ENCODE results near the gene MT1B. TPM values are rescaled to one million over a fixed set of nuclear protein-coding genes. Genes with fewer than 3 reads are reported as not detected.
"Not testable (repeated sequence)": the region's sequence is repeated elsewhere in the genome, so short reads cannot be mapped to it uniquely, and the experiment has no call there.

The MT1B gene
- total and polyA plus RNA-seq, 4 donors, result not detected

- H3K27ac ChIP-seq (ENCODE audit: low read depth in 1 of 2, low read length in 2 of 2); ATAC-seq (ENCODE audit: low FRiP score); H3K4me3 ChIP-seq (ENCODE audit: low read length in 2 of 2); H3K27me3 ChIP-seq (ENCODE audit: control insufficient read depth in 1 of 2, insufficient read depth in 2 of 2, low read length in 1 of 2); H3K9me3 ChIP-seq (ENCODE audit: control insufficient read depth, low read length); H3K36me3 ChIP-seq (ENCODE audit: control insufficient read depth in 1 of 2, insufficient read depth in 2 of 2, low read length in 1 of 2); intact Hi-C loops (cut with DNase I); DNase-seq; H3K4me1 ChIP-seq (ENCODE audit: control insufficient read depth in 1 of 2, insufficient read depth in 2 of 2, low read length in 2 of 2): not testable (repeated sequence)
- WGBS, 2 donors, result 81 to 82% methylated on average over 8 of the region's 8 CpGs
Observed at GRCh38 chr16:56665286-56666261, 13.9 kb downstream of the MT1B start.

- Histone ChIP-seq H3K27ac (ENCODE audit: low read depth in 1 of 2, low read length in 2 of 2) (no peak within 1 kb of the TSS), H3K4me1 (ENCODE audit: control insufficient read depth in 1 of 2, insufficient read depth in 2 of 2, low read length in 2 of 2) (no peaks in the 10 kb centered on the region), H3K36me3 (ENCODE audit: control insufficient read depth in 1 of 2, insufficient read depth in 2 of 2, low read length in 1 of 2) (no peaks in the 10 kb centered on the region), H3K9me3 (ENCODE audit: control insufficient read depth, low read length) (no peaks in the 10 kb centered on the region), H3K4me3 (ENCODE audit: low read length in 2 of 2) (no peak within 1 kb of the TSS), H3K27me3 (ENCODE audit: control insufficient read depth in 1 of 2, insufficient read depth in 2 of 2, low read length in 1 of 2) (no peaks in the 10 kb centered on the region)
- WGBS, 2 donors, result 15 to 16% methylated on average over 43 to 46 of the region's 46 CpGs
- ATAC-seq (ENCODE audit: low FRiP score) (peak; percentile 77), DNase-seq (peak; percentile 83 to 85)
- intact Hi-C loops (cut with DNase I), result no loop called here
Observed at GRCh38 chr16:56667581-56668571, 16.2 kb downstream of the MT1B start, which contains the start of gene MT1G. TSS of gene MT1G (minus strand) at chr16:56668065. CDS start at chr16:56667993, 72 bp downstream.

GRCh38 chr16:56669005-56669839, 17.5 kb downstream of the MT1B start, which contains the start of gene MT1H:
TSS of gene MT1H (plus strand) at chr16:56669814. CDS start at chr16:56669885, 71 bp downstream.
- H3K4me1 ChIP-seq (ENCODE audit: control insufficient read depth in 1 of 2, insufficient read depth in 2 of 2, low read length in 2 of 2), result no peaks in the 10 kb centered on the region
- WGBS, 2 donors, result 22 to 28% methylated on average over 29 to 38 of the region's 38 CpGs
- no peak within 1 kb of the TSS for H3K27ac ChIP-seq (ENCODE audit: low read depth in 1 of 2, low read length in 2 of 2)
- no peaks in the 10 kb centered on the region for H3K36me3 ChIP-seq (ENCODE audit: control insufficient read depth in 1 of 2, insufficient read depth in 2 of 2, low read length in 1 of 2)
- intact Hi-C loops (cut with DNase I), result no loop called here
- no peaks in the 10 kb centered on the region for H3K9me3 ChIP-seq (ENCODE audit: control insufficient read depth, low read length)
- H3K4me3 ChIP-seq (ENCODE audit: low read length in 2 of 2), result no peak within 1 kb of the TSS
- H3K27me3 ChIP-seq (ENCODE audit: control insufficient read depth in 1 of 2, insufficient read depth in 2 of 2, low read length in 1 of 2), result no peaks in the 10 kb centered on the region
- ATAC-seq (ENCODE audit: low FRiP score) (peak; percentile 41), DNase-seq (no peak)

GRCh38 chr16:56669840-56670619, 18.3 kb downstream of the MT1B start:
- no peak overlapping the region for H3K4me3 ChIP-seq (ENCODE audit: low read length in 2 of 2)
- intact Hi-C loops (cut with DNase I), result no loop called here
- no peaks in the 10 kb centered on the region for H3K27me3 ChIP-seq (ENCODE audit: control insufficient read depth in 1 of 2, insufficient read depth in 2 of 2, low read length in 1 of 2)

DNA sequence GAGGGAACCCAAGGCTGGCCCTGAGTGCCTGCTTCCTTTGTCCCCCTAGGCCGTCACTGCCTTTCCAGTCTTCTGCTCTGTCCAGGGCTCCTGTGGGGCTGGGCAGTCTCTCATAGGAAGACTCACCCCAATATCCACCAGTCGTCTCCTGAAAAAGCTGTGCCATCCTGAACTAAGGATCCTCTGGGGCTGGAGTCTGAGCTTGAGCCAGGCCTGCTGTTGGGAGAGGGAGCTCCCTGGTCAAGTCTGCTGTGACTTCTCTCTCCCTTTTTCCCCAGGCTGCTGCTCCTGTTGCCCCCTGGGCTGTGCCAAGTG, 18.9 kb downstream of the MT1B start:
- intact Hi-C loops (cut with DNase I), result no loop called here
- Histone ChIP-seq H3K4me3 (ENCODE audit: low read length in 2 of 2) (no peak overlapping the region), H3K36me3 (ENCODE audit: control insufficient read depth in 1 of 2, insufficient read depth in 2 of 2, low read length in 1 of 2) (no peaks in the 10 kb centered on the region), H3K27me3 (ENCODE audit: control insufficient read depth in 1 of 2, insufficient read depth in 2 of 2, low read length in 1 of 2) (no peaks in the 10 kb centered on the region), H3K4me1 (ENCODE audit: control insufficient read depth in 1 of 2, insufficient read depth in 2 of 2, low read length in 2 of 2) (no peaks in the 10 kb centered on the region), H3K9me3 (ENCODE audit: control insufficient read depth, low read length) (no peaks in the 10 kb centered on the region), H3K27ac (ENCODE audit: low read depth in 1 of 2, low read length in 2 of 2) (no peak overlapping the region)
- WGBS, 2 donors, result 78 to 85% methylated on average over 2 of the region's 2 CpGs
- DNase-seq (no peak), ATAC-seq (ENCODE audit: low FRiP score) (no peak)

More at GRCh38 chr16:56669840-56670619, 18.3 kb downstream of the MT1B start:
- ATAC-seq (ENCODE audit: low FRiP score) (no peak), DNase-seq (no peak)
- H3K9me3 ChIP-seq (ENCODE audit: control insufficient read depth, low read length), result no peaks in the 10 kb centered on the region
- H3K36me3 ChIP-seq (ENCODE audit: control insufficient read depth in 1 of 2, insufficient read depth in 2 of 2, low read length in 1 of 2), result no peaks in the 10 kb centered on the region
- WGBS, 2 donors, result 31 to 32% methylated on average over 19 of the region's 19 CpGs
- no peak overlapping the region for H3K27ac ChIP-seq (ENCODE audit: low read depth in 1 of 2, low read length in 2 of 2)
- no peaks in the 10 kb centered on the region for H3K4me1 ChIP-seq (ENCODE audit: control insufficient read depth in 1 of 2, insufficient read depth in 2 of 2, low read length in 2 of 2)

DNA sequence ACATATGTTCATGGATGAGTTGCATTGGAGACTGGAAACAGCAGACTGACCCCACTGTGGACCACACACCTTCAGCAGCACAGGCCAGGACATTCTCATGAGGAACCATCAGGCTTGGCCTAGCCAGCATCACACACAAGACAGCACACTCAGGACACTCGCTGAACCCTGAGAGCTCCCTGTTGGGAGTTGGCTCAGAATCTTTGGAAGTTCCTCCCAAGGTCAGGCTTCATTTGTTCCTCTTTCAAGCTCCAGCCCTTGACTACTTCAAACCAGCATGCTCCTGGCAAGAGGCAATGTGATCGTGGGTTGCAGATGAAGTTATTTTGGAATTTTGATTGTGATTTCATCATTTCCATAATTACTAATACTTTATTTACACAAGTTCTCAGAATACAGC, 20.0 kb downstream of the MT1B start:
- H3K4me1 ChIP-seq (ENCODE audit: control insufficient read depth in 1 of 2, insufficient read depth in 2 of 2, low read length in 2 of 2); H3K27ac ChIP-seq (ENCODE audit: low read depth in 1 of 2, low read length in 2 of 2); ATAC-seq (ENCODE audit: low FRiP score); H3K4me3 ChIP-seq (ENCODE audit: low read length in 2 of 2); H3K36me3 ChIP-seq (ENCODE audit: control insufficient read depth in 1 of 2, insufficient read depth in 2 of 2, low read length in 1 of 2); H3K9me3 ChIP-seq (ENCODE audit: control insufficient read depth, low read length); H3K27me3 ChIP-seq (ENCODE audit: control insufficient read depth in 1 of 2, insufficient read depth in 2 of 2, low read length in 1 of 2); DNase-seq; intact Hi-C loops (cut with DNase I): not testable (repeated sequence)
- WGBS, 2 donors, result 62 to 67% methylated on average over 2 of the region's 2 CpGs

GRCh38 chr16:56672171-56672570, 20.5 kb downstream of the MT1B start:
- H3K4me1 ChIP-seq (ENCODE audit: control insufficient read depth in 1 of 2, insufficient read depth in 2 of 2, low read length in 2 of 2); DNase-seq; H3K27ac ChIP-seq (ENCODE audit: low read depth in 1 of 2, low read length in 2 of 2); H3K4me3 ChIP-seq (ENCODE audit: low read length in 2 of 2); ATAC-seq (ENCODE audit: low FRiP score); H3K36me3 ChIP-seq (ENCODE audit: control insufficient read depth in 1 of 2, insufficient read depth in 2 of 2, low read length in 1 of 2); H3K9me3 ChIP-seq (ENCODE audit: control insufficient read depth, low read length); intact Hi-C loops (cut with DNase I); H3K27me3 ChIP-seq (ENCODE audit: control insufficient read depth in 1 of 2, insufficient read depth in 2 of 2, low read length in 1 of 2): not testable (repeated sequence)
- 78 to 93% methylated on average over 3 of the region's 3 CpGs for WGBS, 2 donors
